Calu3 (cell line): ENCODE data around the gene ALDH7A1. TPM values are rescaled to one million over a fixed set of nuclear protein-coding genes. Genes with fewer than 3 reads are reported as not detected.

Experiments used
- BruUV-seq: library from RNA; stranded (reverse); fragments of 400-500 nt; replicated peaks from 2 replicates; lab custom pipeline; 2021; lab: Mats Ljungman, UMichigan
- CTCF ChIA-PET: fragments of 300-600 bp; sonication (Branson Sonifier 250); formaldehyde crosslinking; loops from one replicate; lab custom pipeline; 2022; ENCODE audit warnings: antibody characterized with exemption; lab: Charles Lee
- DNase-seq: peaks from one replicate; pipeline ENCODE4 v3.0.0; 2022
- H3K27ac Mint-ChIP-seq: one replicate; pipeline ENCODE4 v1.8.0; 2022; ENCODE audit warnings: mixed read lengths; ENCODE audit not compliant: unreplicated experiment
- H3K27me3 Mint-ChIP-seq: one replicate; pipeline ENCODE4 v1.8.0; 2022; ENCODE audit warnings: mixed read lengths; ENCODE audit not compliant: unreplicated experiment
- H3K36me3 Mint-ChIP-seq: one replicate; pipeline ENCODE4 v1.8.0; 2022; ENCODE audit warnings: mild to moderate bottlenecking, moderate library complexity, mixed read lengths; ENCODE audit not compliant: insufficient read depth, unreplicated experiment
- H3K4me1 Mint-ChIP-seq: one replicate; pipeline ENCODE4 v1.8.0; 2022; ENCODE audit warnings: mild to moderate bottlenecking, low read depth, mixed read lengths; ENCODE audit not compliant: unreplicated experiment
- H3K4me3 Mint-ChIP-seq: one replicate; pipeline ENCODE4 v1.8.0; 2022; ENCODE audit warnings: mild to moderate bottlenecking, low read depth, moderate library complexity, mixed read lengths; ENCODE audit not compliant: unreplicated experiment
- H3K9me3 Mint-ChIP-seq: one replicate; pipeline ENCODE4 v1.8.0; 2022; ENCODE audit warnings: low read depth, mixed read lengths; ENCODE audit not compliant: unreplicated experiment
- intact Hi-C: fragments of 100-400 bp; cut with micrococcal nuclease; formaldehyde crosslinking; loops from one replicate; pipeline ENCODE4 v1.10.0; 2022; ENCODE audit not compliant: unreplicated experiment
- total RNA-seq: library from RNA; stranded (reverse); gene quantifications from 2 replicates; pipeline ENCODE4 v1.2.3, GENCODE V29; 2022
- TF ChIP-seq, protein P1 (sequence below): fragments of 200-600 bp; IDR thresholded peaks from one replicate; pipeline ENCODE4 v1.8.0; 2022; ENCODE audit warnings: antibody characterized with exemption; ENCODE audit not compliant: unreplicated experiment

Gene ALDH7A1
- total RNA-seq, 1 experiment from 2014 or later, result 108 TPM

DNA sequence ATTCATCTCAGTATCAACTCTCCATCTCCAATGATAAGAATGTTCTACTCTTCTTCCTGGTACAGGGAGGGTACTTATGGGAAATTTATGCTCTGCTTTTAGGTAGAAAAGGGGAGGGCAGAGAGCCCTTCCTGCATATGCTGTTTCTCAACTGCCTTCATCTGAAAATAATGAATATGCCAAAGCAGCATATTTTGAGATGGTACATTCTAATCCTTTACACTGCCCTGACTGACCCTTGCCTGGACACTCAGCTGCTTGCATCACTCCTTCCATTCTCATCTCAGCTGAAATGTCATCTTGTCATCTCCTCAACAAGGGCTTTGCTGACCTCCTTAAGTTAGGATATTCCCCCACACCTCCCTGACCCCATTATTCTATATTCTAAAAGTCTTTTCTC lies 68.5 kb downstream of the ALDH7A1 start:
- no peaks in the 10 kb centered on the region for H3K27me3 Mint-ChIP-seq
- no peaks in the 10 kb centered on the region for H3K9me3 Mint-ChIP-seq
- no peaks in the 10 kb centered on the region for H3K4me1 Mint-ChIP-seq
- no TSS peak for BruUV-seq
- no peaks in the 10 kb centered on the region for H3K36me3 Mint-ChIP-seq
- TF ChIP-seq, protein P1, sequence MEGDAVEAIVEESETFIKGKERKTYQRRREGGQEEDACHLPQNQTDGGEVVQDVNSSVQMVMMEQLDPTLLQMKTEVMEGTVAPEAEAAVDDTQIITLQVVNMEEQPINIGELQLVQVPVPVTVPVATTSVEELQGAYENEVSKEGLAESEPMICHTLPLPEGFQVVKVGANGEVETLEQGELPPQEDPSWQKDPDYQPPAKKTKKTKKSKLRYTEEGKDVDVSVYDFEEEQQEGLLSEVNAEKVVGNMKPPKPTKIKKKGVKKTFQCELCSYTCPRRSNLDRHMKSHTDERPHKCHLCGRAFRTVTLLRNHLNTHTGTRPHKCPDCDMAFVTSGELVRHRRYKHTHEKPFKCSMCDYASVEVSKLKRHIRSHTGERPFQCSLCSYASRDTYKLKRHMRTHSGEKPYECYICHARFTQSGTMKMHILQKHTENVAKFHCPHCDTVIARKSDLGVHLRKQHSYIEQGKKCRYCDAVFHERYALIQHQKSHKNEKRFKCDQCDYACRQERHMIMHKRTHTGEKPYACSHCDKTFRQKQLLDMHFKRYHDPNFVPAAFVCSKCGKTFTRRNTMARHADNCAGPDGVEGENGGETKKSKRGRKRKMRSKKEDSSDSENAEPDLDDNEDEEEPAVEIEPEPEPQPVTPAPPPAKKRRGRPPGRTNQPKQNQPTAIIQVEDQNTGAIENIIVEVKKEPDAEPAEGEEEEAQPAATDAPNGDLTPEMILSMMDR, result no peak
- no peak for DNase-seq
- H3K4me3 Mint-ChIP-seq, result no peak overlapping the region
- CTCF ChIA-PET, result no interaction called here
- intact Hi-C loops, result no loop called here
- H3K27ac Mint-ChIP-seq, result no peak overlapping the region

DNA sequence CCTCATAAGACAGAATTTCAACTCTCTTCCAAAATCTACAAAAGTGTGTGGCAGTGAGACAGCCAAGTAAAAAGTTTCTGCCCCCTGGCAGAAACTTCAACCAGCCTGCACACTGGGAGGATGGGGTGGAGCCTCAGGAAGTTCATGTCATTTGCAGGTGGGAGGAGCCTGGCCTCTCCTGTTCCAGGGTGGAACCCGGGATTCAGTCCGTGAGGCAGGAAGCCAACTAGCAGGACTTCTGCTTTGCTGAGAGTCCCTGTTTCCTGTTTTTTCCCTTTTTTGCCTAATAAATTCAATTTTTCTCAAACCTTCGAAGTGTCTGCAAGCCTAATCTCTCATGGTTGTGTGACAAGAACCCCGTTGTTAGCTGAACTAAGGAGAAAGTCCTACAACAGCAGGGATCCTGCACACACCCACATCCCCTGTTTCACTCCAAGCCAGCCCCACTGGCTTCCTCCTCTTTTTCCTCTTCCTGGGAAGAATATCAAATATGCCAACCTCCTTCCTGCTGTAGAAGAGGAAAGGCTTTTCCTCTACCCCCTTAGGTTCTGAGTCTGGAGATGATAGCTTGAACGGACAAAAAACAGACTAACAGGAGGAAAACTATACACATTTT lies 69.3 kb downstream of the ALDH7A1 start:
- intact Hi-C loops, result no loop called here

DNA sequence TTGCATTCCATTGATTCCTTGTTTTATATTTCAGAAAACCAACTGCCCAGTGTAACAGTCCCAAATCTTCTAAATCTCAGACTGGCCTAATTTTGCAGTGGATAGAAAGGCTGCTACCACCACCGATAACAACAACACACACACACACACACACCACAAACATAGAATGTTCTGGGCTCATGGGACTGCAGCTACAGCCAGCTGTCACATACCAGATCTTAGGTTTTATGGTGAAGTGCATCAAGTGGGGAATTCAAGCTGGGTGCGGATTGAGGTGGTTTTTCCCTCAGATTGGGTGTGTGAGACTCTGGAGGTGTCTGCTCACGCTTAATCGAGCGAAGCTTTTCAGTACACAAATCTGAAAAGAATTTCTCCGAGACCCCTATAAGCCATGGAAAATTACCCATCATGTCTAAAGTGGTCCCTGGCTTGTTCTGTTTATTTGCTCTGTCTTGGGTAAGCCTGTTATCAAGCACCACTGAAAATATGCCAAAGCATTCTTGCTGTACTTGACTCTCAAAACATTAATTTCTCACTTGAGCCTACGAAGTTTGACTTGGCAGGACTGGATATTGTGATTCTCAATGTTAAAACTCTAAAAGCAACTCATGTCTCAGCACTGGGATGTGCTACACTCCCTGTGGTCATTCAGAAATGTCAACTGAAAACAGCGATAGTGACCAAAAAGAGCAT lies 71.1 kb downstream of the ALDH7A1 start:
- intact Hi-C loops, result no loop called here
- H3K4me3 Mint-ChIP-seq, result no peak overlapping the region
- no TSS peak for BruUV-seq
- no peaks in the 10 kb centered on the region for H3K4me1 Mint-ChIP-seq
- DNase-seq, result no peak
- TF ChIP-seq, protein P1, result no peak
- H3K27ac Mint-ChIP-seq, result no peak overlapping the region
- H3K9me3 Mint-ChIP-seq, result no peaks in the 10 kb centered on the region
- no peaks in the 10 kb centered on the region for H3K27me3 Mint-ChIP-seq
- no peaks in the 10 kb centered on the region for H3K36me3 Mint-ChIP-seq
- CTCF ChIA-PET, result interaction anchor here (0.7 kb wide), 1 partner anchor 1037 kb away, joined by 5 read pairs; no protein-coding TSS in a partner anchor

More for the DNA sequence above, 69.3 kb downstream of the ALDH7A1 start:
- BruUV-seq, result no TSS peak
- DNase-seq, result peak; percentile 16
- Mint-ChIP-seq H3K4me1 (no peaks in the 10 kb centered on the region), H3K36me3 (no peaks in the 10 kb centered on the region), H3K4me3 (no peak overlapping the region), H3K27ac (peak overlapping the region; percentile 38), H3K9me3 (no peaks in the 10 kb centered on the region), H3K27me3 (no peaks in the 10 kb centered on the region)
- CTCF ChIA-PET, result no interaction called here
- TF ChIP-seq, protein P1, result no peak

DNA sequence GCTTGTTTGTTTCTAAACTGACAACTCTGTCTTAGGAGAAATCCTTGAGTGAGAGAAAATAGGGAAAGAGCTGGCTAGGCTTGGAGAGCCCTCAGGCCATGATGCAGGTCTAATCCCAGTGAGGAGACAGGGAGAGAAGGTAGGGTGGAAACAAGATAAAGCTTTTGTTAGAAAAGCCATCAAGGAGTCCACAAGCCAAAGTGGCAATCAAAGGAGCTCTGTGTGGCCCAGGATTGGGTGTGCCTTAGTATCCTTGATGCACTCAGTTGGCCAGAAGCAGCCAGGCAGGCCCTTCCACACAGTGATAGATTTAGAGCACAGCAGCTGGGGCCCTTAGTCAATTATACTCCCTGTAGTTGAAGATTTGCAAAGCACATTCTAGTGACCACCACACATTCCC lies 73.9 kb downstream of the ALDH7A1 start:
- CTCF ChIA-PET, result interaction anchor here (1.0 kb wide), 1 partner anchor 13 kb away, joined by 3 read pairs; no protein-coding TSS in a partner anchor
- BruUV-seq, result no TSS peak

More for the DNA sequence above, 73.9 kb downstream of the ALDH7A1 start:
- no peaks in the 10 kb centered on the region for H3K9me3 Mint-ChIP-seq
- no peak overlapping the region for H3K4me3 Mint-ChIP-seq
- no peaks in the 10 kb centered on the region for H3K36me3 Mint-ChIP-seq
- no peaks in the 10 kb centered on the region for H3K4me1 Mint-ChIP-seq
- TF ChIP-seq, protein P1, result no peak
- no peak for DNase-seq
- H3K27ac Mint-ChIP-seq, result no peak overlapping the region
- H3K27me3 Mint-ChIP-seq, result no peaks in the 10 kb centered on the region
- intact Hi-C loops, result no loop called here
